ENCODE measurements around the gene KCNQ2.

Gene KCNQ2

GRCh38 chr20:63406617-63407245 lies 65.7 kb downstream of the KCNQ2 start:
- in situ Hi-C loops (cut with MboI; ENCODE audit: low sequenced_read_pairs), result no loop called here

GRCh38 chr20:63406011-63406410 lies 66.4 kb downstream of the KCNQ2 start:
- in situ Hi-C loops (cut with MboI; ENCODE audit: low sequenced_read_pairs), result no loop called here

- in situ Hi-C loops (cut with MboI; ENCODE audit: low sequenced_read_pairs), result no loop called here
Observed at GRCh38 chr20:63405102-63405730, 67.2 kb downstream of the KCNQ2 start.

GRCh38 chr20:63404129-63405085 lies 68.0 kb downstream of the KCNQ2 start:
- in situ Hi-C loops (cut with MboI; ENCODE audit: low sequenced_read_pairs), result no loop called here

GRCh38 chr20:63403403-63404105 lies 68.9 kb downstream of the KCNQ2 start:
- in situ Hi-C loops (cut with MboI; ENCODE audit: low sequenced_read_pairs), result no loop called here

- in situ Hi-C loops (cut with MboI; ENCODE audit: low sequenced_read_pairs), result no loop called here
Observed at GRCh38 chr20:63402860-63403220, 69.6 kb downstream of the KCNQ2 start.

- in situ Hi-C loops (cut with MboI; ENCODE audit: low sequenced_read_pairs), result no loop called here
Observed at GRCh38 chr20:63402181-63402859, 70.1 kb downstream of the KCNQ2 start.

- in situ Hi-C loops (cut with MboI; ENCODE audit: low sequenced_read_pairs), result no loop called here
Observed at GRCh38 chr20:63401384-63402110, 70.9 kb downstream of the KCNQ2 start.

- in situ Hi-C loops (cut with MboI; ENCODE audit: low sequenced_read_pairs), result no loop called here
Observed at GRCh38 chr20:63400486-63401210, 71.8 kb downstream of the KCNQ2 start.

GRCh38 chr20:63399596-63400375 lies 72.7 kb downstream of the KCNQ2 start:
- in situ Hi-C loops (cut with MboI; ENCODE audit: low sequenced_read_pairs), result no loop called here

GRCh38 chr20:63398744-63399514 lies 73.5 kb downstream of the KCNQ2 start:
- in situ Hi-C loops (cut with MboI; ENCODE audit: low sequenced_read_pairs), result no loop called here

- in situ Hi-C loops (cut with MboI; ENCODE audit: low sequenced_read_pairs), result no loop called here
Observed at GRCh38 chr20:63397946-63398450, 74.5 kb downstream of the KCNQ2 start.

GRCh38 chr20:63397155-63397843 lies 75.2 kb downstream of the KCNQ2 start:
- in situ Hi-C loops (cut with MboI; ENCODE audit: low sequenced_read_pairs), result no loop called here

GRCh38 chr20:63396300-63396699 lies 76.2 kb downstream of the KCNQ2 start:
- in situ Hi-C loops (cut with MboI; ENCODE audit: low sequenced_read_pairs), result no loop called here

GRCh38 chr20:63395723-63396122 lies 76.7 kb downstream of the KCNQ2 start:
- in situ Hi-C loops (cut with MboI; ENCODE audit: low sequenced_read_pairs), result no loop called here

GRCh38 chr20:63394920-63395455 lies 77.5 kb downstream of the KCNQ2 start:
- in situ Hi-C loops (cut with MboI; ENCODE audit: low sequenced_read_pairs), result no loop called here
